ENCODE measurements around the gene FUT6.

The FUT6 gene

DNA sequence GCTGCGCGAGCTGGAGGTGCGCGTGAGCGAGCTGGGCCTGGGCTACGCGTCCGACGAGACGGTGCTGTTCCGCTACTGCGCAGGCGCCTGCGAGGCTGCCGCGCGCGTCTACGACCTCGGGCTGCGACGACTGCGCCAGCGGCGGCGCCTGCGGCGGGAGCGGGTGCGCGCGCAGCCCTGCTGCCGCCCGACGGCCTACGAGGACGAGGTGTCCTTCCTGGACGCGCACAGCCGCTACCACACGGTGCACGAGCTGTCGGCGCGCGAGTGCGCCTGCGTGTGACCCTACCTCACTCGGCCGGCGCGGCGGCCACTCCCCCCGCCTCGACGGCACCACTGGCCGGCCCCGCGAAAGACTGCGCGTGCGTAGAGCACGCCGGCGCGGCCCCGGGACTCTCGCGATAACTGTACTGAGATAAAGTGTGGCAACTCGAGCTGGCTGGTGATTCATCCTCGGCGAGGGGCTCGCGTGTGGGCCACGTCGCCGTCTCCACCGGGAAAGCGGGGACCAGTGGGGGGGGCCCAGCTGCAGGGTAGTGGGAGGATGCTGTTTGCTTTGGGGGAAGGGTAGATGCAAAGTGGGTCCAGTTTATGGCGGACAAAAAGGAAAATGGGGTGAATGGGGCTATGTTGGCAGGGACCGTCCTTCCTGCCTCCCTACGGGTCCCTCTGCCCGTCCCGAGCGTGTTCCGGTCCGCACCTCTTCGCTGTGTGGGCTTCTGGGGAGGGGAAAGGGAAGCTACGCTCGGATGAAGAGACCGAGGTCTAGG lies 11.4 kb downstream of the FUT6 start:
- DNase-seq: peak; percentile 94

- no peak for DNase-seq
Observed at GRCh38 chr19:5827342-5827890, 12.1 kb downstream of the FUT6 start.

- peak; percentile 7 for DNase-seq
Observed at GRCh38 chr19:5826531-5827341, 12.8 kb downstream of the FUT6 start.

DNA sequence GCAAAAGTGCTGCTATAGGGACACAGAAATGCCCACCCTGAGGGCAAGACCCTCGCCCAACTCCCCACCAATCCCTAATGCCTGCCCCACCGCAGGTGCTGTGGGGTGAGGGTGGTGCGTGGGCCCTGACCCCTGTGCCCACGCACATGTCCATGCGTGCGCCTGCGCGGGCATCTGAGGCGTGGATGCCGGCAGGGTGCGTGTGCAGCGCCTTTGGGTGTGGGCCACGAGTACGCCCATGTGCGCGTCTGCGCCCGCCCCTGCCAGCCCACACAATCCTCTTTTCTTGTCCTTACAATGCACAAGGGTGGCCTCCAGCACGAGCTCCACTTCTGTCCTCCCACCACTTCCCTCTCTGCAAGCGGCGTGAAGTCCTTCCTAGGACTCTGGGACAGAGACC lies 14.3 kb downstream of the FUT6 start:
- DNase-seq: no peak

DNA sequence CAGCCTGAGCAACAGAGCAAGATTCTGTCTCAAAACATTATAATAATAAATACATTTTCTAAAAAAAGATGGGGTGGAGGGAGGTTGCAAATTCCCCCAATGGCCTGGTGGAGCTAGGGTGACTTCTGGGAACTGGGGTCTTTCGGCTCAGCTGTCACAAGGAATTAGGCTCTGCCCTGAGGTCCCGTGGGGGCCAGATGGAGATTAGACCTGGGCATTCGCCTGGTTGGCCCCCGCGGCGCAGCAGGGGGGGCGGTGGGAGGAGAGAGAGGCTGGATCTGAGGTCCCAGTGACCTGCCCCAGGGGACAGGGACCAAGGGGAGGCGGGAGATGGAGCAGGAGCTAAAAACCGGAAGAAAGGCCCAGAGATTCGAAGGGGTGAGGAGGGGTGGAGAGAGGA lies 14.8 kb downstream of the FUT6 start:
- no peak for DNase-seq

- no peak for DNase-seq
Observed at GRCh38 chr19:5823579-5824281, 15.8 kb downstream of the FUT6 start.

- DNase-seq: no peak
Observed at GRCh38 chr19:5822181-5822844, 17.2 kb downstream of the FUT6 start.

DNA sequence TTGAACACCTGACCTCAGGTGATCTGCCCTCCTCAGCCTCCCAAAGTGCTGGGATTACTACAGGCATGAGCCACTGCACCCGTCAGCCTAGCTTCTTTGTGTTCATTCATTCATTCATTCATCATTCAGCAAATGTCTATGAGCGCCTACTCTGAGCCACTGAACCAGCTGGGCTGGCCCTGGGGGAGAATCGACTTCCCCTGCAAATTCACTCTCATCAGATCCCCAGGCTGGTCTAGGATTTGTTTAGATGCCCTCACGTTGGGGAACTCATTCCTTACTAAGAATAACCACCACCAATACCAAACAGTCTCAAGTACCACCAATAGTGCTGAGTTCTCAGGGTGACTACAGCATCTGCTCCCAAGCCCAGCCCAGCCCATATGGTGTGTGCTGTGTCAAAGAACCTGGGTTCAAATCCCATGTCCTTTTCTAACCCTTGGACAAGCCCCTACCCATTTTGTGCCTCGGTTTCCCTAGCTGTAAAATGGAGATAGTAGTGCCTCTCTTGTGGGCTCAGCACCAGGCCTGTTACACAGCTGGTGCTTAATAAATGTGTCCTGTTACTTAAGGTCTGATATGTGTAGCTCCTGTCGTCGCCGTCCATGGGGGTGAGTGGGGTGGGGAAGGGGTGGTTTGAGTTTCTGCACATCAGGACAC lies 17.9 kb downstream of the FUT6 start:
- no peak for DNase-seq

GRCh38 chr19:5820785-5821184 lies 18.7 kb downstream of the FUT6 start:
- DNase-seq: no peak

DNA sequence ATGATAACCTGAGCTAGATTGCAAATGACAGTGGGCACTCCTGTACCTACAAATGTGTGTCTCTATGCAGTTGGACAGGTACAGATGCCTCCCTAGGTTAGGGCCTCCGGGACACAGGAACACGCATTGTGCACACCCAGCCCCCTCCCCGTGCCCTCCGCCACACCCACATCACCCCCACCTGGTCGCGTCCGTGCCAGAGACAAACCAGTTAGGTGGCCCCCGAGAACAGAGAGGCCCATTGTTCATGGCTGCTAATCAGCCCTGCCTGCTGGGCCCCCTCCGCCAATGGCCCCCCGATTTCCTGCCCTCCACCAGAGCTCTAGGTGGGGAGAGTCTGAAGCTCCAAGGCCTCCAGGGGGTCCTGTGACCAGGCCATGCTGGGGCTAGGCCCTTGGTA lies 20.9 kb downstream of the FUT6 start:
- DNase-seq: no peak

- no peak for DNase-seq
Observed at GRCh38 chr19:5817218-5817617, 22.3 kb downstream of the FUT6 start.

DNA sequence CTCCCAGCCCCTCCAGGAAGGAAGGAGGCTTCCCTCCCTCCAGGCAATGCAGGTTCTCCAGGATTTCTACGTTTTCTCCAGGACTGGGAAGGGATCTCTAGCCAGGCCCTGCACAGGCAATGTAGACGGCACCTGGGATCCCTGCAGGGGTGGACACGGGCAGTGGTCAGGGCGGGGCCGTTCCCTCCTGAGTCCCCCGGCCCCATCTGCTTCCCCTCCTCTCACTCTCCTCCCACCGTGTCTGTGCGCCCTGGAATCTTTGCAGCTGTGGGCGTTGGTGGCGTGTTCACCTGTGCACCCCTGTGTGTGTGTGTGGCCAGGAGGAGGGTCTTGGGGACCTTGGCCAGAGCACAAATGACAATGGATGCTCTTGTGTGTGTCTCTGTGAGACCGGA lies 24.7 kb downstream of the FUT6 start:
- DNase-seq: no peak

DNA sequence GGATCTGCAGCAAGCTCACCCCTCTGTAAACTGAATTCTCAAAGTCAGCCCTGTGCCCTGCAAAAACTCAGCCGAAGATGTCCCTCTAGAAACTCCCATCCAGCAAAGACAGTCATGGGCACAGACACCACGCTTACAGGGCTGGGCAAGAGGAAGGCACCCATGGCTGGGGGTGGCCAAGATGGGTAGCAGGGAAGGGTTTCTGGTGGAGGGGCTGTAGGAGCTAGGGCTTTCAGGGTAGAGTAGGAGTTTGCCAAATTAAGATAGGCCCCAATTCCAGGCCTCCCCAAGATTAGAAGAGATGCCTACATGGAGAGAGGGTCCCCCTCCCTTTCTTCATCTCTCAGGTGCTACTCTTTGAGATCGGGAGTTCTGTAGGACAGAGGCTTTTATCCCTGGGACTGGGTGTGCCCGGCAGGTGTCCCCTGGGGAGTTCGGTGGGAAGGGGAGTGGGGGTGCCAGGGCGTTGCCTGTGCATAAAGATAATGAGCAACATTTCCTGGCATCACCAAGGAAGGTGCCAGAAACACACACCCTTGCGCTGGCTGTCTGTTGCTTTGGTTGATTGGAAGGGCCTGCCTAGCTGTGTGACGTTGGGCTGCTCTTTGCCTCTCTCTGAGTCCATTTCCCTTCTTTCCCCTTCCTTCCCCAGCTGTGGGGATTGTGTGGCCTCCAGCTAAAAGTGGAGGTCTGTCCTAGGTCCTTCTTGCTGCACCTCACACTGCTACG lies 25.2 kb downstream of the FUT6 start:
- no peak for DNase-seq

DNA sequence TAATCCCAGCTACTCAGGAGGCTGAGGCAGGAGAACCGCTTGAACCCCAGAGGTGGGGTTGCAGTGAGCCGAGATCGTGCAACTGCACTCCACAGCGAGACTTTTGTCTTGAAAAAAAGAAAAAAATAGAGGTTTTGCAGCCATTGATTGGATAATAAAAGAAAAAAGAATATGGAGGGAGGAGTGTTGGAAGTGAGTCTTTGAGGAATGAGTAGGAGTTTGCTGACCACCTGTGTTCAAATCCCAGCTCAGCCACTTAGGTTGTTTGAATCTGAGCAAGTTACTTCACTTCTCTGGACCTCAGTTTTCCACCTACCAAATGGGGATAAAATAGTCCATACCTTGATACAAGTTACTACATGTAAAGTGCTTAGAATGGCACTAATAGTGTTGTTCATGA lies 28.4 kb downstream of the FUT6 start:
- DNase-seq: no peak

DNA sequence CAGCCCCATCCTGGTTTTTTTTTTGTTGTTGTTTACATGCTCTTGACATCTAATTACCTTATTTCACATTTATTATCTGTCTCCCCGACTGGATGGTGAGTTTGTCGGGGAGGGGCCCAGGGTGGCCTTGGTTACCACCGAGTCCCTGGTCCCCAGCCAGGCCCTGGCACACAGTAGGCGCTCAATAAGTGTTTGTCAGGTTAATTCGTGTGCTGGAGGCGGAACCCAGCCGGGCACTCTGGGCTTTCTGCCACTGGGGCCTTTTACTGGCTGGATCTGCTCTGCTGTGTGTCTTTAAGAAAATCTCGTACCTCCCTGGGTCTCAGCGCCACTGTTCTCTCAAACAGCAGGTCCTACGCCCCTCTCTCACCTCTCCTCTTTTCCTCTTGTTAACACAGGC lies 30.0 kb downstream of the FUT6 start:
- DNase-seq: no peak

DNA sequence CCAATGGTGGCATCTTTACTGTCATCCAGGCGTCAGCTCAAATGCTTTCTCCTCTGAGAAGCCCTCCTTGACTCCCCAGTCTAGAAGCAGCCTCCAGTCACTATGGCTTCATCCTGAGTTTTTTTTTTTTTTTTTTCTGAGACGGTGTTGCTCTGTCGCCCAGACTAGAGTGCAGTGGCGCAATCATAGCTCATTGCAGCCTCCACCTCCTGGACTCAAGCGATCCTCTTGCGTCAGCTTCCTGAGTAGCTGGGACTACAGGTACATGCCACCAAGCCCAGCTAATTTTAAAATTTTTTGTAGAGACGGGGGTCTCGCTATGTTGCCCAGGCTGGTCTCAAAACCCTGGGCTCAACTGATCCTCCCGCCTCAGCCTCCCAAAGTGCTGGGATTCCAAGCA lies 30.4 kb downstream of the FUT6 start:
- DNase-seq: no peak

GRCh38 chr19:5808120-5808816 lies 31.2 kb downstream of the FUT6 start:
- no peak for DNase-seq

- DNase-seq: no peak
Observed at GRCh38 chr19:5806905-5807304, 32.6 kb downstream of the FUT6 start.

GRCh38 chr19:5806133-5806489 lies 33.4 kb downstream of the FUT6 start:
- DNase-seq: no peak

GRCh38 chr19:5805462-5806132 lies 33.9 kb downstream of the FUT6 start:
- DNase-seq: peak; percentile 64
